Liver (tissue), 9 donors: Measurements from ENCODE around the gene NOTCH1. TPM values are rescaled to one million over a fixed set of nuclear protein-coding genes. Genes with fewer than 3 reads are reported as not detected.

Experiments
- DNase-seq: peaks from one replicate; pipeline ENCODE4 v3.0.0-alpha.2; 2017; ENCODE audit warnings: low spot score
- H3K27ac ChIP-seq, 2 donors: one replicate each; pipeline ENCODE4 v1.7.0; 2013; ENCODE audit warnings: inconsistent platforms in 2 of 2, low read length in 2 of 2, control low read depth in 1 of 2, low read depth in 1 of 2, mild to moderate bottlenecking in 1 of 2
- H3K27me3 ChIP-seq, 4 donors: one replicate each; pipeline versions ENCODE4 v1.6.1 to v1.7.0; 2013; ENCODE audit warnings: low read length in 3 of 4, inconsistent platforms in 1 of 4, mild to moderate bottlenecking in 1 of 4, moderate library complexity in 1 of 4; ENCODE audit not compliant: control insufficient read depth in 4 of 4, insufficient read depth in 4 of 4
- H3K36me3 ChIP-seq, 4 donors: one replicate each; pipeline versions ENCODE4 v1.6.1 to v1.7.0; 2013; ENCODE audit warnings: low read length in 3 of 4, mild to moderate bottlenecking in 3 of 4, low read depth in 1 of 4, moderate library complexity in 1 of 4; ENCODE audit not compliant: control insufficient read depth in 4 of 4, insufficient read depth in 3 of 4
- H3K4me1 ChIP-seq, 4 donors: one replicate each; pipeline versions ENCODE4 v1.6.1 to v1.7.0; 2013; ENCODE audit warnings: low read length in 3 of 4, mild to moderate bottlenecking in 3 of 4, moderate library complexity in 1 of 4; ENCODE audit not compliant: control insufficient read depth in 4 of 4, insufficient read depth in 4 of 4
- H3K4me3 ChIP-seq, 3 donors: one replicate each; pipeline versions ENCODE4 v1.6.1 to v1.7.0; 2013; ENCODE audit warnings: low read length in 3 of 3, control low read depth in 1 of 3, low read depth in 1 of 3, mild to moderate bottlenecking in 1 of 3
- H3K9ac ChIP-seq, 2 donors: one replicate each; pipeline ENCODE4 v1.7.0; 2013; ENCODE audit warnings: low read length in 2 of 2, mild to moderate bottlenecking in 2 of 2, moderate library complexity in 2 of 2, control low read depth in 1 of 2, low read depth in 1 of 2
- H3K9me3 ChIP-seq, 4 donors: one replicate each; pipeline versions ENCODE4 v1.6.1 to v1.7.0; 2013; ENCODE audit warnings: low read length in 3 of 4; ENCODE audit not compliant: control insufficient read depth in 4 of 4
- ATF3 ChIP-seq: IDR thresholded peaks from 2 replicates; pipeline ENCODE4 v1.6.1; 2016; ENCODE audit warnings: antibody characterized with exemption
- CTCF ChIP-seq: fragments of 150-350 bp; IDR thresholded peaks from 2 replicates; pipeline ENCODE4 v1.5.1; 2017; ENCODE audit warnings: improper control_type of control experiment, low read depth, low read length; ENCODE audit not compliant: missing input control
- EGR1 ChIP-seq, 2 donors: IDR thresholded peaks; 2 replicates each; pipeline ENCODE4 v1.6.1; 2016 to 2018; ENCODE audit warnings: antibody characterized with exemption in 2 of 2, low read depth in 2 of 2
- FOXA1 ChIP-seq: IDR thresholded peaks from 2 replicates; pipeline ENCODE4 v1.6.1; 2016; ENCODE audit warnings: antibody characterized with exemption
- FOXA2 ChIP-seq: IDR thresholded peaks from 2 replicates; pipeline ENCODE4 v1.6.1; 2016; ENCODE audit warnings: antibody characterized with exemption
- GABPA ChIP-seq, 2 donors: IDR thresholded peaks in 1 of 2; conservative IDR thresholded peaks in 1 of 2; 2 replicates each; pipeline ENCODE4 v1.6.1; 2016; ENCODE audit warnings: antibody characterized with exemption in 2 of 2, mild to moderate bottlenecking in 1 of 2, moderate library complexity in 1 of 2
- HNF4A ChIP-seq, 2 donors: conservative IDR thresholded peaks; 2 replicates each; pipeline ENCODE4 v1.6.1; 2016; ENCODE audit warnings: antibody characterized with exemption in 2 of 2, mild to moderate bottlenecking in 2 of 2
- HNF4G ChIP-seq: IDR thresholded peaks from 2 replicates; pipeline ENCODE4 v1.6.1; 2016; ENCODE audit warnings: antibody characterized with exemption
- JUND ChIP-seq, 2 donors: IDR thresholded peaks; 2 replicates each; pipeline ENCODE4 v1.6.1; 2016; ENCODE audit warnings: antibody characterized with exemption in 2 of 2
- NR2F2 ChIP-seq: IDR thresholded peaks from 2 replicates; pipeline ENCODE4 v1.6.1; 2016; ENCODE audit warnings: antibody characterized with exemption
- RAD21 ChIP-seq, 2 donors: IDR thresholded peaks; 2 replicates each; pipeline ENCODE4 v1.6.1; 2016; ENCODE audit warnings: antibody characterized with exemption in 2 of 2, mild to moderate bottlenecking in 2 of 2
- RXRA ChIP-seq, 2 donors: IDR thresholded peaks; 2 replicates each; pipeline ENCODE4 v1.6.1; 2017 to 2018; ENCODE audit warnings: antibody characterized with exemption in 2 of 2, mild to moderate bottlenecking in 1 of 2
- TAF1 ChIP-seq: conservative IDR thresholded peaks from 2 replicates; pipeline ENCODE4 v1.6.1; 2016; ENCODE audit warnings: antibody characterized with exemption, mild to moderate bottlenecking
- YY1 ChIP-seq: IDR thresholded peaks from 2 replicates; pipeline ENCODE4 v1.6.1; 2016; ENCODE audit warnings: antibody characterized with exemption, mild to moderate bottlenecking
- ZBTB33 ChIP-seq: IDR thresholded peaks from 2 replicates; pipeline ENCODE4 v1.6.1; 2016; ENCODE audit warnings: antibody characterized with exemption
- WGBS: extraction: QIAGEN DNeasy Blood & Tissue Kit; methylation state at CpG from one replicate; pipeline ENCODE4 v1.1.7; 2013; 5-methylcytosine and 5-hydroxymethylcytosine counted together
- polyA plus RNA-seq, 2 donors: library from polyadenylated mRNA; stranded (reverse) in 1 of 2; unstranded in 1 of 2; fragments of 200-250 nt in 1 of 2; fragments of >200 nt in 1 of 2; fragmentation: Nextera tagmentation in 1 of 2; extraction: Ambion mirVana in 1 of 2; gene quantifications; one replicate each; pipeline versions ENCODE4 v1.2.1 to v1.2.3, GENCODE V29; 2013 to 2015
- total RNA-seq, 2 donors: library from RNA; depleted of rRNA; stranded (reverse); fragments of >200 nt; gene quantifications; one replicate each; pipeline ENCODE4 v1.2.3, GENCODE V29; 2014
- donor health status: healthy.
- donor health status: healthy.
- donor health status: healthy.
- donor health status: healthy.
- donor health status: healthy.

Gene NOTCH1
- total and polyA plus RNA-seq, 4 donors = 2.4 to 22.3 (median 8.5) TPM

GRCh38 chr9:136509549-136509948 is 36.3 kb downstream of the NOTCH1 start:
- 90% methylated on average over 27 of the region's 27 CpGs for WGBS

GRCh38 chr9:136508729-136509500 is 36.9 kb downstream of the NOTCH1 start:
- WGBS = 88% methylated on average over 37 of the region's 37 CpGs
- Histone ChIP-seq H3K9me3 (no peaks in the 10 kb centered on the region), H3K27ac (no peak overlapping the region), H3K4me1 (peaks cover 0 to 5% (median 0%) of the 10 kb centered on the region in 4 donors), H3K4me3 (no peak overlapping the region), H3K9ac (no peak overlapping the region), H3K36me3 (peaks cover 6 to 82% (median 42%) of the 10 kb centered on the region in 4 donors), H3K27me3 (no peaks in the 10 kb centered on the region)
- DNase-seq = no peak
- no peak for TF ChIP-seq FOXA2
- TF ChIP-seq JUND (IDR thresholded peaks at IDR 0.05) = no peak
- no peak for TF ChIP-seq RAD21 (IDR thresholded peaks at IDR 0.05)
- TF ChIP-seq NR2F2 = no peak
- TF ChIP-seq GABPA (IDR thresholded peaks at IDR 0.05 in 1 of 2, conservative IDR thresholded peaks at IDR 0.05 in 1 of 2) = no peak
- TF ChIP-seq TAF1 = no peak
- no peak for TF ChIP-seq ATF3
- TF ChIP-seq HNF4G = no peak
- no peak for TF ChIP-seq CTCF
- TF ChIP-seq HNF4A (conservative IDR thresholded peaks at IDR 0.05) = no peak
- no peak for TF ChIP-seq RXRA (IDR thresholded peaks at IDR 0.05)
- TF ChIP-seq EGR1 (IDR thresholded peaks at IDR 0.05; ENCODE audit: low read depth in 2 of 2) = no peak

More at GRCh38 chr9:136509549-136509948, 36.3 kb downstream of the NOTCH1 start:
- TF ChIP-seq GABPA (IDR thresholded peaks at IDR 0.05 in 1 of 2, conservative IDR thresholded peaks at IDR 0.05 in 1 of 2) = no peak
- TF ChIP-seq CTCF = no peak
- TF ChIP-seq NR2F2 = no peak
- TF ChIP-seq HNF4G = no peak
- TF ChIP-seq FOXA1 = no peak
- no peak for TF ChIP-seq ZBTB33
- no peak for TF ChIP-seq YY1
- TF ChIP-seq FOXA2 = no peak
- no peak overlapping the region for H3K27ac ChIP-seq
- no peak overlapping the region for H3K9ac ChIP-seq
- H3K9me3 ChIP-seq = no peaks in the 10 kb centered on the region
- H3K4me3 ChIP-seq = no peak overlapping the region
- H3K27me3 ChIP-seq = no peaks in the 10 kb centered on the region
- DNase-seq = no peak
- H3K36me3 ChIP-seq = peaks cover 9 to 82% (median 40%) of the 10 kb centered on the region in 4 donors
- peaks cover 0 to 5% (median 0%) of the 10 kb centered on the region in 4 donors for H3K4me1 ChIP-seq
